Activated T-helper 1 cell treated with anti-CD3 and anti-CD28 coated beads, Interleukin-2, amount 50 U/mL, for 16 hours (primary cell): ENCODE results near the gene FLNC.

Source experiments
- DNase-seq, 2 donors: peaks; one replicate each; pipeline ENCODE4 v3.0.0-alpha.2; 2020; ENCODE audit warnings: low read depth in 1 of 2, low spot score in 1 of 2

The FLNC gene

DNA sequence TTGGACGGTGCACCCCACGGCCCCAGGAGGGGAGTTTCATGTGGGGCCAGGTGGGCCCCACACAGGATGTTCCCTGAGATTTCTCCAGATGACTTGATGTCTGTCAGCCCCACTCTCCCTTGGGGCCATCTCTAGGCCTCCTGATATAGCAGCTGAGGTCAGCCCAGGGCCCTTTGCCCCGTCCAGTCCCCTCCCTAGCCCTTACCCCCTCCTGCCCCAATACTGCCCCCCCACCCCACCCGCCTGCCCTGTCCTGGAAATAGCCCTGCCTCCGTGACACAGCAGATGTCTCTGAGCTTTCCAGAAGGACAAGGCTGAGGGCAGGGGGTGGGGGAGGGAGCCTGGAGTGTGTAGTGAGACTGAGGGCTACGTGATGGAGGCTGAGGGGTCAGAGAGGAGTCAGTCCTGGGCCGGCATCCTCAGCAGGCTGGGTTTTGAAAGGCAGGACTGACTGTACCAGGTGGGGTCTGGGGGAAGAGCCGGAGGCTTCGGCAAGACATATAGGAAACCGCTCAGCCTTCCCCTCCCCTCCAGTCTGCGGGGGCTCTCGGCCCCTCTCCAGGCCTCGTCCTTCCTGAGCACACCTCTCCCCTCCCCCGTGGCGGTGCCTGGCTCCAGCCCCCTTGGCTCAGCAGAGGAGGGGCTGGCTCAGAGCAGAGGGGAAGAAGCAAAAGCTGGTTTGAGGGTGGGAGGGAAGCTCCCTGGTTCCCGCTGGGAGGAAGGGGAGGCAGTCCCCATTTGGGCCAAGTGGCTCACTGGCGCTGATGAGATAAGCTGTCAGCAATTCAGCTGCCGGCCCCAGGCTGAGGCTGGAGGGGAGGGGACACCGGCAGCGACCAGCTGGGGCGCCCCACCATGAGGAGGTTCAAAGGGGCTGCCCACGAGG, 2.0 kb downstream of the FLNC start:
- DNase-seq, result no peak

GRCh38 chr7:128832880-128833147, 2.6 kb downstream of the FLNC start:
- DNase-seq, result no peak

DNA sequence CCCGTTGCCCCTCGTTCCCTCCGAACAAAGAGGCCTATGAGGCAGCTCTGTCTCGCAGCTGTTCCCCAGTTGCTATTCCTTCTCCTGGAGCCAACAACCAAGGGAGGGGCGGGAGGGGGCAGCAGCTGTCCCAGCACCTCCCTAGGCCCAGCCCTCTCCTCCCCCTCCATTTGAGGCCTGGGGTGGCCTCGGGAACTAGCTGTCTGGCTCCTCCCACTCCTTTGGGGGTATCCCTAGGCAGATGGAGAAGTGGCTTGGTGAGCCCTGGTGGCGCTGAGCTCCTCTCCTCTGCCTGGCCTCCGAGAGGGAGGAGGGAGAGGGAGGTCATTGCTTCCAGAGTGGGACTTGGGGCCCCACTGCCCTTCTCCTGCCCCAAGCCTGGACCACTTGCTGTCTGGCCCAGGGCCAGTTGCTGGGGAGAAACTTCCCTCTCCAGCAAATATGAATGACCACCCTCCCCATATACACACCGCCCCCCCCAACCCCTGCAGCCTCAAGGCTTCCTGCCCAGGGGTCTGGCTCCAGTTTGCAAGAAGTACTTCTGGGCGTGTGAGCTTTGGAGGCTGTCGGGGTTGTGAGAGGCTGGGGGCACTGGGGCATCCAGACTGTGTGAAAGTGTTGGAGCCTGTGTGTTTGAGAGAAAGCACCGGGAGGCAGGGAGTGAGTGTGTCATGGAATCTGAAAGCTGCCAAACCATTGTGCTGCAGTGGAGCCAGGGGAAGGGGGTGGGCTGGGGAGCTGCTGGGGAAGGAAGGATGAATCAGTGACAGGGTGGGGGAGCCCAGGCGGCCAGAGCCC, 3.1 kb downstream of the FLNC start:
- DNase-seq, result no peak

GRCh38 chr7:128833946-128834325, 3.7 kb downstream of the FLNC start:
- DNase-seq, result no peak

- DNase-seq, result no peak
Observed at GRCh38 chr7:128835231-128835751, 5.1 kb downstream of the FLNC start.

- no peak for DNase-seq
Observed at GRCh38 chr7:128835790-128836641, 5.8 kb downstream of the FLNC start.

- DNase-seq, result no peak
Observed at GRCh38 chr7:128836729-128837348, 6.6 kb downstream of the FLNC start.

DNA sequence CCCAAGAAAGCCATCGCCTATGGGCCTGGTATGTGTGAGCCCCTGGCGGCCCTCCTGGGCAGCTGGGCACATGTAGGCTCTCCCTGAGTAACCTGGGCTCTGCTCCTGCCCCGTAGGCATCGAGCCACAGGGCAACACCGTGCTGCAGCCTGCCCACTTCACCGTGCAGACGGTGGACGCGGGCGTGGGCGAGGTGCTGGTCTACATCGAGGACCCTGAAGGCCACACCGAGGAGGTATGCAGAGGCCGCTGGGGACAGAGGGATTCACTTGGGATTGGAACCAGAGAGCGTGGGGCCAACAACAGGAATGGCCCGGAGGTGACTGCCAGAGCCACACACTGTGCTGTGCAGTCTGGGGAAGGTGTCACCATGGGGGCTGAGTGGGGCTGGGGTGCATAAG, 7.3 kb downstream of the FLNC start:
- DNase-seq, result no peak

DNA sequence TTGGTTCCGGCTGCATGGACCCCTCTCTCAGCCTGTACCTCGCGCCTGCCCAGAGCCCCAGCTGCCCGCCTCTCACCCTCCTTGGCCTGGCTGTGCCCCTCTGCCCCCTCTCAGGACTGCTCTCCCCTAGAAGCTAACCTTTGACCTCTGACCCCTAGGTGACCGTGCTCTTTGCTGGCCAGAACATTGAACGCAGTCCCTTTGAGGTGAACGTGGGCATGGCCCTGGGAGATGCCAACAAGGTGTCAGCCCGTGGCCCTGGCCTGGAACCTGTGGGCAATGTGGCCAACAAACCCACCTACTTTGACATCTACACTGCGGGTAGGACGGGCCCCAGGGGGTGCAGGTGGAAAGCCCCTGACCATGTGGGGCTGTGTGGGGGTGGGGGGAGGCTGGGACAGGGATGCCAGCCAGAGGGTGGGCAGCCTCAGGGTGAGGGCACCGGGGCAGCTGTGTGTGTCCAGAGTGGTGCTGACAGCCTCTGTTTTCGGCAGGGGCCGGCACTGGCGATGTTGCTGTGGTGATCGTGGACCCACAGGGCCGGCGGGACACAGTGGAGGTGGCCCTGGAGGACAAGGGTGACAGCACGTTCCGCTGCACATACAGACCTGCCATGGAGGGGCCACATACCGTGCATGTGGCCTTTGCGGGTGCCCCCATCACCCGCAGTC, 8.0 kb downstream of the FLNC start:
- DNase-seq, result no peak

DNA sequence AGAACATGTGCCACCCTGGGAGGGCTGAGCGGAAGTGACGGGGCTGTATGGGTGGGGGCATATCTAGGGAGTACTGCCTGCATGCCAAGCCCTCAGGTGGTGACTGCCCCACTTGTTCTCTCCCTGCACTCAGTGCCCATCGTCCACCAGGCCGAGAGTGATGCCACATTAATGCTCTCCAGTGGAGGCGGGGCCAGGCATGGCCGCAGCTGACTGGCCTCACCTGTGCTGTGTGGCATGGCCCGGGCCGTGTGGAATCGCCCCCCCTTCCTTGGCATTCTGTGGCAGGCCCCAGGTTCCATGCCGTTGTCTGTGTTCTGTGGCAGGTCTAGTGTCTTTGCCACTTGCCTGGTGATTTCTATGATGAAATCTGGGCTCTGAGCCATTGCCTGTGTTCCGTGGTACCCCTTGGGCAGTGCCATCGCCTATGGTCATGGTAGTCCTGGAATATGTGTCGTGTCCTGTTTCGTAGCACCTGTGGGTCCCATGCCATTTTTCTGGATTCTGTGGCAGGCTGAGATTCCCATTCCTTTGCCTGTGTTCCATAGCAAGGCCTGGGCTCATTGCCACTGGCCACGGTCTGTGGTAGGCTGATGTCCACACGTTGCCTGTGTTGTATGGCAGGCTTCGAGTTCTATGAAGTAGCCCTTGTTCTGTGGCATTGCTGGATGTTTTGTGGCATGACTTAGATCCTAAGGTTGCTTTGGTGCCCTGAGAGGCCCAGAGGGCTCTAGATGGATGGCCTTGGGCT, 8.9 kb downstream of the FLNC start:
- no peak for DNase-seq

GRCh38 chr7:128839751-128840177, 9.6 kb downstream of the FLNC start:
- DNase-seq, result no peak

DNA sequence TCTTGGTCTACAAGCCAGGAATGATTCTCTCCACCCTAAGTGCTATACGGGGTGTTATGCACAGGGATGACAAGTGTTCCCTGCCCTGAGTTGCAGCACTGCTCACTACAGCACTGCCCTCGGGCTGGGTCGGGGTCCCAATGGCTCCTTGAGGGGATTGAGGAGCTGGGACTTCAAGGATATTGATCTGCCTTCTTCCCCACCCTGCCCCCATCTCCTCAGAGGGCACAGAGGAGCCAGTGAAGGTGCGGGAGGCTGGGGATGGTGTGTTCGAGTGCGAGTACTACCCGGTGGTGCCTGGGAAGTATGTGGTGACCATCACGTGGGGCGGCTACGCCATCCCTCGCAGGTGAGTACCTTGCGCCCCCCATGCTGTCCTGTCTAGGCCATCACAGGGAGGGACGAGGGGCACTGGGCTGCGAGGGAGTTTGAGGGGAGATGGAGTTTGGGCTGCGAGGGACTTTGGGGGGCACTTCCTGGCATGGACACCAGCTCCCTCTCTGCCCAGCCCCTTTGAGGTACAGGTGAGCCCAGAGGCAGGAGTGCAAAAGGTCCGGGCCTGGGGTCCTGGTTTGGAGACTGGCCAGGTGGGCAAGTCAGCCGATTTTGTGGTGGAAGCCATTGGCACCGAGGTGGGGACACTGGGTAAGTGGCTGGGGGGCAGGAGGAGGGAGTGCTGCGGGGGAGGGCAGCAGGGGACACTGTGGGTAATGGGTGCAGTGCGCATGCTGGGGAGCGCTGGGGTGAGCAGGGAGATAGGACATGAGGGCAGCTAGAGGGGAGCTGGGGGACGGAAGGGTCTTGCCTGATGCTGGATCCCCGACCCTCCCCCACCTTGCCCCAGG, 10.3 kb downstream of the FLNC start:
- DNase-seq, result no peak

GRCh38 chr7:128841171-128841690, 11.0 kb downstream of the FLNC start:
- no peak for DNase-seq

GRCh38 chr7:128841921-128842673, 11.9 kb downstream of the FLNC start:
- peak in 1 of 2 donors; percentile 29 for DNase-seq

DNA sequence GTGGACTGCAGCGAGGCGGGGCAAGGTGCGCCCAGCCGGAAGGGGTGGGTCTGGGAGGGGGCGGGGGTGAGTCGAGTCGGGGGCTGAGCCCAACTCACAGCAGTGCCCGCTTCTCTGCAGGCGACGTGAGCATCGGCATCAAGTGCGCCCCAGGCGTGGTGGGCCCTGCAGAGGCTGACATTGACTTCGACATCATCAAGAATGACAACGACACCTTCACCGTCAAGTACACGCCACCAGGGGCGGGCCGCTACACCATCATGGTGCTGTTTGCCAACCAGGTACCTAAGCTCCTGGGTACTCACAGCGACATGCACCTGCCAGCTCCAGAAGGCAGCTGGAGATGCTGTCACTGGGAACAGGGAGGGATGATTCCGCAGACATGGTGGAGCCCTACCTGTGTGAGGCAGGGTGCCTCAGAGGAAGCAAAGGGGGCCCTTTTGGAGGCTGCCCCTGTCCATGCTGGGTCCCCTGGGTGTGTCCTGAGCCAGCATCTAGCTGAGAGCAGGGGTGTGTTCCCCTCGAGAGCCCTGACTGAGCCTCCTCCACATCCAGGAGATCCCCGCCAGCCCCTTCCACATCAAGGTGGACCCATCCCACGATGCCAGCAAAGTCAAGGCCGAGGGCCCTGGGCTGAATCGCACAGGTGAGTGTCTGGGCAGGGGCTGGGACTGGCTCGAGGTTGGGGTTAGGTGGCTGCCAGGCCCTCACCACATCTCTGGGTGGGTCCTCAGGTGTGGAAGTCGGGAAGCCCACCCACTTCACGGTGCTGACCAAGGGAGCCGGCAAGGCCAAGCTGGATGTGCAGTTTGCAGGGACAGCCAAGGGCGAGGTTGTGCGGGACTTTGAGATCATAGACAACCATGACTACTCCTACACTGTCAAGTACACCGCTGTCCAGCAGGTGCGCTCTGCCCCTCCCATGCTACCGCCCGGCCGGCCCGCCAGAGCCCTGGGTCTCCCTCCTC, 12.8 kb downstream of the FLNC start:
- no peak for DNase-seq

GRCh38 chr7:128843938-128844621, 13.9 kb downstream of the FLNC start:
- no peak for DNase-seq
